ENCODE data around the gene TAMALIN.
"Not testable (repeated sequence)": the region's sequence is repeated elsewhere in the genome, so short reads cannot be mapped to it uniquely, and the experiment has no call there.

Gene TAMALIN

DNA sequence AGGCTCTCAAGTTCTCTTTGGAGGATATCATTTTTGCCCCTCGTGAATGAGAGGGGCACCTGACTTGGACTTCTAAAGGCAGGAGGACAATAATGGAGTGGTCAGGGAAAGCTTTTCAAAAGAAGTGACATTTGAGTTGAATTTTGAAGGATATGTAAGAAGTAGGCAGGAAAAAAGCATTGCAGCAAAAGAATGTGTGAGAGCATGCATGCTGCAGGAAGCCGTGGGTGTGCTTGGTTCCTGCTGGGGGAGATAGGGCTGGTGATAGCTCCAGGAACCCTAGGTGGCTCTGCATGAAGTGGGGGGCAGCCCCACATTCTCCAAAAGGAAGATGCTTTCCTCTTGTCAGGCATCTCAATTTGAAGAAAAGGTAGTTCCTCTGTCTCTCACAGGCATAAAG, 32.1 kb upstream of the TAMALIN start:
- H3K9me3 Mint-ChIP-seq: no peaks in the 10 kb centered on the region
- H3K27me3 Mint-ChIP-seq (ENCODE audit: low read depth): peaks cover 14% of the 10 kb centered on the region
- peak overlapping the region; percentile 31 for H3K4me3 Mint-ChIP-seq
- H3K27ac Mint-ChIP-seq: no peak overlapping the region
- H3K4me1 Mint-ChIP-seq (ENCODE audit: low read depth): peaks cover 62% of the 10 kb centered on the region
- peaks cover 8% of the 10 kb centered on the region for H3K36me3 Mint-ChIP-seq (ENCODE audit: low read depth)

DNA sequence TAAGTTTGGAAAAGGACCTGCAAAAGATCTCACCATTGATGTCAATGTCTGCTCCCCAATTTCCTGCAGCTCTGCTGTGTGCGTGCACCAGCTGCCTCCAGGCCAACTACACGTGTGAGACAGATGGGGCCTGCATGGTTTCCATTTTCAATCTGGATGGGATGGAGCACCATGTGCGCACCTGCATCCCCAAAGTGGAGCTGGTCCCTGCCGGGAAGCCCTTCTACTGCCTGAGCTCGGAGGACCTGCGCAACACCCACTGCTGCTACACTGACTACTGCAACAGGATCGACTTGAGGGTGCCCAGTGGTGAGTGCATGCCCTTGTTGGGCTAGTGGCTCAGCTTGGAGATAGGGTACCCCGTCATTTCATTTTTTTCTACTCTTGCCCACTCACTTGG, 31.6 kb upstream of the TAMALIN start:
- peaks cover 8% of the 10 kb centered on the region for H3K36me3 Mint-ChIP-seq (ENCODE audit: low read depth)
- no peak overlapping the region for H3K27ac Mint-ChIP-seq

DNA sequence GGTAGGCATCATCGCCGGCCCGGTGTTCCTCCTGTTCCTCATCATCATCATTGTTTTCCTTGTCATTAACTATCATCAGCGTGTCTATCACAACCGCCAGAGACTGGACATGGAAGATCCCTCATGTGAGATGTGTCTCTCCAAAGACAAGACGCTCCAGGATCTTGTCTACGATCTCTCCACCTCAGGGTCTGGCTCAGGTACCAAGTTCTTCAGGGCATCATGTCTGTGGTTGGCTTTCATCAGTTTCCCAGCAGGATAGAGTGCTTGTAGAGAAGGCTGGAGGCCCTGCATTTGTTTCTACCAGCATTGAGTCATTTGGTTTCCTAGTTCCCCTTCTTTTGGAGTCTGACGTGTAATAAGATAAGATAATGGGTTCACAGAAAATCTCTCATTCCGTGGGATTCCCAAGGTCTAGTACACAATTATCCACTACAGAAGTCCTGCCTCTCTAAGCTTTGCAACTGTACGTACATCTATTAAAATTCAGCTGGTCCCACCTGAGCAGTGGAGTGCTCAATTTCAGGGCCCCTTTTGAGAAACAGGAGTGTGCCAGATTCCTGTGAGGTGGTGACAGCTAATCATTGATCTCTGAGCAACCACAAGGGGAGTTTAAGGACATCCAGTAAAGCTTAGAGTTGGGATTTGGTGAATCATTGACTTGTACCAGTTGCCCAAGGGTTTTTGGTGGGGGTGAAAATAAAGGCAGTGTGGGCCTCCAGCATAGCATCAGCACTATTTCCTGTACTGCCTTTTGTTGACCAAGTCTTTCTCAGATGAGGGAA, 30.2 kb upstream of the TAMALIN start:
- H3K27ac Mint-ChIP-seq: no peak overlapping the region
- H3K4me3 Mint-ChIP-seq: no peak overlapping the region
- no peaks in the 10 kb centered on the region for H3K9me3 Mint-ChIP-seq
- H3K36me3 Mint-ChIP-seq (ENCODE audit: low read depth): peaks cover 8% of the 10 kb centered on the region
- H3K4me1 Mint-ChIP-seq (ENCODE audit: low read depth): peaks cover 59% of the 10 kb centered on the region
- H3K27me3 Mint-ChIP-seq (ENCODE audit: low read depth): peaks cover 9% of the 10 kb centered on the region

More for the DNA sequence above, 31.6 kb upstream of the TAMALIN start:
- H3K4me1 Mint-ChIP-seq (ENCODE audit: low read depth): peaks cover 61% of the 10 kb centered on the region
- H3K4me3 Mint-ChIP-seq: no peak overlapping the region
- no peaks in the 10 kb centered on the region for H3K9me3 Mint-ChIP-seq
- H3K27me3 Mint-ChIP-seq (ENCODE audit: low read depth): peaks cover 9% of the 10 kb centered on the region

DNA sequence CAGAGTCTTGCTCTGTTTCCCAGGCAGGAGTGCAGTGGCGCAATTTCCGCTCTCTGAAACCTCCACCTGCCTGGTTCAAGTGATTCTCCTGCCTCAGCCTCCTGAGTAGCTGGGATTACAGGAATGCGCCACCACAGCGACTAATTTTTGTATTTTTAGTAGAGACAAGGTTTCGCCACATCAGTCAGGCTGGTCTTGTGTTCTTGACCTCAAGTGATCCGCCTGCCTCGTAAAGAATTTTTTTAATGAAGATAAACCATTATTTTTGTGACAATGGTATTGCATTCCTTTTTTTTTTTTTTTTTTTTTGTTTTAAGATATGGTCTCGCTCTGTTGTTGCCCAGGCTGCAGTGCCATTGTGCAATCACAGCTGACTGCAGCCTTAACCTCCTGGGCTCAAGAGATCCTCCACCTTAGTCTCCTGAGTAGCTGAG, 29.4 kb upstream of the TAMALIN start:
- Mint-ChIP-seq H3K4me3 (no peak overlapping the region), H3K4me1 (ENCODE audit: low read depth) (peaks cover 55% of the 10 kb centered on the region), H3K9me3 (no peaks in the 10 kb centered on the region), H3K36me3 (ENCODE audit: low read depth) (peaks cover 8% of the 10 kb centered on the region), H3K27ac (no peak overlapping the region), H3K27me3 (ENCODE audit: low read depth) (peaks cover 9% of the 10 kb centered on the region)

DNA sequence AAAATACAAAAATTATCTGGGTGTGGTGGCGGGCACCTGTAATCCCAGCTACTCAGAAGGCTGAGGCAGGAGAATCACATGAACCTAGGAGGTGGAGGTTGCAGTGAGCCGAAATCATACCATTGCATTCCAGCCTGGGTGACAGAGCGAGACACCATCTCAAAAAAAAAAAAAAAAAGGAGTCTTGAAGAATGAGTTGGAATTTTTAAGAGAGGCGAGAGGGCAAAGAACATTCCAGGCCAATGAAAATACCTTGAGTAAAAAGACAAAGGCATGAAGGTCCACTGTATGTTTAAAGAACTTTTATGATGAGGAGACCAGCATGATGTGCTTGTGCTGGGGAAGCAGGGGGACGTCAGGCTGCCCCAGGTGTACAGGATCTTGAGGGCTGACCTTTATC, 27.4 kb upstream of the TAMALIN start:
- not testable (repeated sequence) for H3K36me3 Mint-ChIP-seq (ENCODE audit: low read depth); H3K27me3 Mint-ChIP-seq (ENCODE audit: low read depth); H3K27ac Mint-ChIP-seq; H3K4me3 Mint-ChIP-seq; H3K9me3 Mint-ChIP-seq
- H3K4me1 Mint-ChIP-seq (ENCODE audit: low read depth): peaks cover 39% of the 10 kb centered on the region

DNA sequence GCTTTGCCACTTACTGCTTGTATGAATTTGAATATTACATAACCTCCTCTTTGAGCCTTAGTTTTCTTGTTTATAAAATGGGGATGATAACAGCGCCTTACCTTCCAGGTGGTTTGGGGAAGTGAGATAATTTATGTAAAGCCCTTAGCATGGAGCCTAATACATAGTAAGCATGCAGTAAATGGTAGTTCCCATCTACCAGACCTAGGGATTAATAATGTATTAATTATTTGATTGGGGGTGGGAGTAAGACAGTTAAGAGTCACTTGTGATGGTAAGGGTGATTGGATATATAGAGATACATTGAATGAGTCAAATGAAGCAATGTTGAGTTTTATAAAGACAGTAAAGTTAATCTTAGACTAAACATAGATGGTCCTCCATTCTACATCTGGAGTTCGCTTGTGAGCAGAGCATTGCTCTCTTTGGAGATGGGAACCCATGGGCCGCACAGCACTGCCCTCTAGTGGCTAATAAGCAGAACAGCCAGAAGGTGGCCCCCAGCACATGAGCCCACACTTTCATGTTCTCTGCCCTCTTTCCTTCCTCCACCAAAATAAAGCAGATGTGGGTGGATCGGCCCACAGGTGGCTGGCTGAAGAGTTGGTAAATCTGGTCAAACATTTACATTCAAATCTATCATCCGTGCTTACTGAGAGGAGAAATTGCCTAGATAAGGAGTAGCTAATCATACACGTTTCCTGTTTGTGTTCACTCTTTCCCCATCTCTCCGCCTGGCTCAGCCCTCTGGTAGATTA, 26.5 kb upstream of the TAMALIN start:
- H3K4me3 Mint-ChIP-seq: no peak overlapping the region
- no peaks in the 10 kb centered on the region for H3K27me3 Mint-ChIP-seq (ENCODE audit: low read depth)
- peaks cover 9% of the 10 kb centered on the region for H3K36me3 Mint-ChIP-seq (ENCODE audit: low read depth)
- peaks cover 30% of the 10 kb centered on the region for H3K4me1 Mint-ChIP-seq (ENCODE audit: low read depth)
- no peaks in the 10 kb centered on the region for H3K9me3 Mint-ChIP-seq
- no peak overlapping the region for H3K27ac Mint-ChIP-seq

DNA sequence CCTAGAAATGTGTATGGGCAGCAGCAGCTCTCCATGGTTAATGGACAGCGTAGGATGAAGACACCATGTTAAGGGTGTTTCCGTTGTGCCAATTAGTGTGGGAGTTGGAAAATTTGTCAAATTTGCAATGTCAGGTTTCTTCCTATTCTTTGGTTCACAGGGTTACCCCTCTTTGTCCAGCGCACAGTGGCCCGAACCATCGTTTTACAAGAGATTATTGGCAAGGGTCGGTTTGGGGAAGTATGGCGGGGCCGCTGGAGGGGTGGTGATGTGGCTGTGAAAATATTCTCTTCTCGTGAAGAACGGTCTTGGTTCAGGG, 26.0 kb upstream of the TAMALIN start:
- Mint-ChIP-seq H3K4me1 (ENCODE audit: low read depth) (peaks cover 25% of the 10 kb centered on the region), H3K27ac (no peak overlapping the region), H3K4me3 (no peak overlapping the region), H3K36me3 (ENCODE audit: low read depth) (peaks cover 11% of the 10 kb centered on the region), H3K27me3 (ENCODE audit: low read depth) (no peaks in the 10 kb centered on the region), H3K9me3 (no peaks in the 10 kb centered on the region)

DNA sequence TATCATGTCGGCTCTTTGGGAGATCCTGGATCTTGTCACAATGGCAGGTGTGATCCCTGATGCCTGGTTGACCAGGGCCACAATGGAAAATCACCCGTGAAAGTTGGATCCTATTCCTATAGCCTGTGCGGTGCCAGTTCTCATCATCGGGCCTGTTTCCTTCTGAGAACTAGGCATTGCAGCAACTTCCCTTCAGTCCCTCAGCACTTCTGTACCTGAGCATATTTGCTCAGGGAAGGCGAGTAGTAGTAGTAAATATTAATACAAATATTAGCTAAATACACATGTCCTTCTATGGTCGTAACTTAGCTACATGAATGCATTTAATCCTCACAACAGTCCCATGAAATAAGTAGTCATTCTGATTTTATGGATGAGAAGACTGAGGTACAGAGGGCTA, 22.1 kb upstream of the TAMALIN start:
- Mint-ChIP-seq H3K27ac (no peak overlapping the region), H3K36me3 (ENCODE audit: low read depth) (peaks cover 3% of the 10 kb centered on the region), H3K27me3 (ENCODE audit: low read depth) (no peaks in the 10 kb centered on the region), H3K4me1 (ENCODE audit: low read depth) (peaks cover 11% of the 10 kb centered on the region), H3K4me3 (no peak overlapping the region), H3K9me3 (no peaks in the 10 kb centered on the region)

DNA sequence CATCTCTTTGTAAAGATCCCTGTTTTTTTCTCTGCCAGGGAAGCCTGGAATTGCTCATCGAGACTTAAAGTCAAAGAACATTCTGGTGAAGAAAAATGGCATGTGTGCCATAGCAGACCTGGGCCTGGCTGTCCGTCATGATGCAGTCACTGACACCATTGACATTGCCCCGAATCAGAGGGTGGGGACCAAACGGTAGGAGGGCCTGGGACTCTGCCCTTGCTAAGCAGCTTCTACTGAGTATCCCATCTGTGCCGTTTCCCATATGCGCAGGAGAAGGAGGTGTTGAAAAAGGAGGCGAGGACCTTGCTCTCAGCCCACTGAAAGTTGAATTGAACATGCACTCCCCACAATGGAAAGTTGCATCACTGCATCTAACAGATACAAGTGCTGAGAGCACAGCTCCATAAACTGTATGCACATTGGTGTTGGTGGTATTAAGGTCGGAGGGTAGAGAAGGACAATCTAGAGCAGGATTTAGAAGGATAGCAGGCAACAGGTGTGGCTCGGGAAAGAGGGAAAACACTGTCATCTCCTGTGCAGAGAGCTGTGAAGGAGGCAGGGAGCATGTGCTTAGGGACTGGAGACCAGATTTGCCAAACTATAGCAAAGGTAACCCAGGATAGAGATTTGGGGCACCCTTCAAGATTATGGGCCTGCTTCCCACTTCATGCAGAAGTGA, 21.5 kb upstream of the TAMALIN start:
- H3K36me3 Mint-ChIP-seq (ENCODE audit: low read depth): peaks cover 3% of the 10 kb centered on the region
- peaks cover 6% of the 10 kb centered on the region for H3K4me1 Mint-ChIP-seq (ENCODE audit: low read depth)
- H3K4me3 Mint-ChIP-seq: no peak overlapping the region
- no peaks in the 10 kb centered on the region for H3K9me3 Mint-ChIP-seq
- H3K27me3 Mint-ChIP-seq (ENCODE audit: low read depth): no peaks in the 10 kb centered on the region
- no peak overlapping the region for H3K27ac Mint-ChIP-seq

DNA sequence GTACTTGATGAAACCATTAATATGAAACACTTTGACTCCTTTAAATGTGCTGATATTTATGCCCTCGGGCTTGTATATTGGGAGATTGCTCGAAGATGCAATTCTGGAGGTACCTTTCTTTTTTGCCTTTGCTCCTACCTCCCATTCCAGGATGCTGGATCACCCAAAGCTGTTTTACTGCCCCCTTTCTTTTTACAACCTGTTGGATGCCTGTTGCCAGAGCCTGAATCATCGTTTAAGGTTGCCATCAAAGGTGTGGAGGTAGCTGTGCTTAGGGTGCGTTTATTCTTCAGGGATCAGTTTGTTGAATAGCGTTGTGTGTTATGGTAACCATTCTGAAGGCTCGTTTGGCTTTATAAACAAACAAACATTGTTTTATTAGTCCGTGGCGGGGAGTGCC, 19.9 kb upstream of the TAMALIN start:
- Mint-ChIP-seq H3K36me3 (ENCODE audit: low read depth) (peaks cover 3% of the 10 kb centered on the region), H3K27ac (no peak overlapping the region), H3K4me3 (no peak overlapping the region), H3K9me3 (no peaks in the 10 kb centered on the region), H3K27me3 (ENCODE audit: low read depth) (no peaks in the 10 kb centered on the region), H3K4me1 (ENCODE audit: low read depth) (no peaks in the 10 kb centered on the region)

DNA sequence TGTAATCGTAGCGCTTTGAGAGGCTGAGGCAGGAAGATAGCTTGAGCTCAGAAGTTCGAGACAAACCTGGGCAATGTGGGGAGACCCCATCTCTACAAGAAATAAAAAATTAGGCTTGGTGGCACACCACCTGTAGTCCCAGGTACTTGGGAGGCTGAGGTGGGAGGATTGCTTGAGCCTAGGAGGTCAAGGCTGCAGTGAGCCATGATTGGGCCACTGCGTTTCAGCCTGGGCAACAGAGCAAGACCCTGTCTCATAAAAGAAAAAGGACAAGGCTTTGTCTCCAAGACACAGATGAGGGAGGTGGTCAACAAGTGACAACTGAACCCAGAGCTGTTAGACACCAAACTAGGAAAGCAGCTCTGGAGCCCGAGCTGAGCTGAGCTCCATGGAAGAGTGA, 14.5 kb upstream of the TAMALIN start:
- Mint-ChIP-seq H3K27me3 (ENCODE audit: low read depth) (no peaks in the 10 kb centered on the region), H3K27ac (no peak overlapping the region), H3K4me3 (no peak overlapping the region), H3K36me3 (ENCODE audit: low read depth) (peaks cover 4% of the 10 kb centered on the region), H3K9me3 (no peaks in the 10 kb centered on the region), H3K4me1 (ENCODE audit: low read depth) (peaks cover 2% of the 10 kb centered on the region)

DNA sequence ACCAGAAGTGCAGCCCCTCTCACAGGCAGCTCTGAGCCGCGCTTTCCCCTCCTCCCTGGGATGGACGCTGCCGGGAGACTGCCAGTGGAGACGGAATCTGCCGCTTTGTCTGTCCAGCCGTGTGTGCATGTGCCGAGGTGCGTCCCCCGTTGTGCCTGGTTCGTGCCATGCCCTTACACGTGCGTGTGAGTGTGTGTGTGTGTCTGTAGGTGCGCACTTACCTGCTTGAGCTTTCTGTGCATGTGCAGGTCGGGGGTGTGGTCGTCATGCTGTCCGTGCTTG, 12.3 kb upstream of the TAMALIN start:
- Mint-ChIP-seq H3K27me3 (ENCODE audit: low read depth) (no peaks in the 10 kb centered on the region), H3K9me3 (no peaks in the 10 kb centered on the region), H3K4me3 (no peak overlapping the region), H3K4me1 (ENCODE audit: low read depth) (peaks cover 2% of the 10 kb centered on the region), H3K36me3 (ENCODE audit: low read depth) (peaks cover 4% of the 10 kb centered on the region), H3K27ac (no peak overlapping the region)

DNA sequence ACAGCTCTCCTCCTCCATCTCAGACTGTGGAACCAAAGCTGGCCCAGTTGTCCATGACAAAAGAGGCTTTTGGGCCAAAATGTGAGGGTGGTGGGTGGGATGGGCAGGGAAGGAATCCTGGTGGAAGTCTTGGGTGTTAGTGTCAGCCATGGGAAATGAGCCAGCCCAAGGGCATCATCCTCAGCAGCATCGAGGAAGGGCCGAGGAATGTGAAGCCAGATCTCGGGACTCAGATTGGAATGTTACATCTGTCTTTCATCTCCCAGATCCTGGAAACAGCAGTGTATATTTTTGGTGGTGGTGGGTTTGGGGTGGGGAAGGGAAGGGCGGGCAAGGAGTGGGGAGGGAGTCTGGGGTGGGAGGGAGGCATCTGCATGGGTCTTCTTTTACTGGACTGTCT, 11.8 kb upstream of the TAMALIN start:
- Mint-ChIP-seq H3K27ac (no peak overlapping the region), H3K9me3 (no peaks in the 10 kb centered on the region), H3K4me1 (ENCODE audit: low read depth) (peaks cover 2% of the 10 kb centered on the region), H3K4me3 (no peak overlapping the region), H3K36me3 (ENCODE audit: low read depth) (peaks cover 4% of the 10 kb centered on the region), H3K27me3 (ENCODE audit: low read depth) (no peaks in the 10 kb centered on the region)

DNA sequence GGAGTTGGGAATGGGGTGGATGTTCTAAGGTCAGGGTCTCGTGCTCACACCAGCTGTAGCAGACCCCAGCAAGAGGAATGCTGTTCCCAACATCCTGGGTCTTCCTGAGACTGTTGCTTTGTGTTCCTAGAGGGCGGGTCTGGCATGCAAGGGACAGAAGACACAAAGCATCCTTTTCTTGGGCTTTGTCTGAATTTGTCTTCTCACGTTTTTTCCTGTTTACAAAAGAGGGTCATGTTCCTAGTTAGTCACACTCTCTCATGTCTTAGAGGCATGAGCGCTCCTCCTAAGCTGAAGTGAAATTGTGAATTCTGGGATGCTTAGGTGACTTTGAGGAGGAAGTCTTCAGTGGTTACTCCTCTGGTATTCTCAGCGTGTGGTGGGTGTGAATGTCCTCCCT, 9.6 kb upstream of the TAMALIN start:
- Mint-ChIP-seq H3K27me3 (ENCODE audit: low read depth) (no peaks in the 10 kb centered on the region), H3K36me3 (ENCODE audit: low read depth) (peaks cover 4% of the 10 kb centered on the region), H3K27ac (no peak overlapping the region), H3K9me3 (no peaks in the 10 kb centered on the region), H3K4me3 (no peak overlapping the region), H3K4me1 (ENCODE audit: low read depth) (peaks cover 2% of the 10 kb centered on the region)

DNA sequence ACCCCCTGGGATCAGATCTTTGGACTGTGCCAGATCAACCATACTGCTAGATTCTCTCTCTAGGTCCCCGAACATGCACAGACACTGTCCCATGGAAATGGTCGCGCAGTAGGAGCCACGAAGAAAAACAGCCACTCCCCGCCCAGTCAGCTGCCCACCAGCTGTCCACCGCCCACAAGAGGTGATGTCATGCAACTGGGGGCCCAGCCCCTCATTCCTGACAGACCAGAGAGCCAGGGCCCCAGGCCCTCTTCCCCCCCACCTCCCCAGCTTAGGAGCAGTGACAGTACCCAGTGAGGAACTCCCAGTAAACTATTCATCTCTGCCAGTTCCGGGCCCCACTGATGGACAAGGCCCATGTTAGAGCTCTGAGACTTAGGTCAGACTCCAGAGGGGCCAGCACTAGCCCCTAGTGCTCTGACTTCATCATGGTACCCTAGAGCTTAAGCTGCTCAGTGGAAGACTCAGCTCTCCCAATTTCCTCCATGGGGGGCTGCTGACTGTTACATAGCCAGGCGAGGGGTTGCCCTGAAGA, 3.7 kb upstream of the TAMALIN start:
- H3K36me3 Mint-ChIP-seq (ENCODE audit: low read depth): peaks cover 2% of the 10 kb centered on the region
- no peak overlapping the region for H3K4me3 Mint-ChIP-seq
- H3K4me1 Mint-ChIP-seq (ENCODE audit: low read depth): peaks cover 8% of the 10 kb centered on the region
- H3K27me3 Mint-ChIP-seq (ENCODE audit: low read depth): peaks cover 36% of the 10 kb centered on the region
- H3K27ac Mint-ChIP-seq: no peak overlapping the region
- no peaks in the 10 kb centered on the region for H3K9me3 Mint-ChIP-seq

Data from T-helper 1 cell treated with Interleukin-12 subunit alpha and Interleukin-12 subunit beta and Interleukin-4 antibody, amounts not matched to agents 30 μg/mL and 1 μg/mL, for 36 hours (primary cell).